ENCODE data around the gene MRPL30.
"Not testable (repeated sequence)": the region's sequence is repeated elsewhere in the genome, so short reads cannot be mapped to it uniquely, and the experiment has no call there.

Gene MRPL30

DNA sequence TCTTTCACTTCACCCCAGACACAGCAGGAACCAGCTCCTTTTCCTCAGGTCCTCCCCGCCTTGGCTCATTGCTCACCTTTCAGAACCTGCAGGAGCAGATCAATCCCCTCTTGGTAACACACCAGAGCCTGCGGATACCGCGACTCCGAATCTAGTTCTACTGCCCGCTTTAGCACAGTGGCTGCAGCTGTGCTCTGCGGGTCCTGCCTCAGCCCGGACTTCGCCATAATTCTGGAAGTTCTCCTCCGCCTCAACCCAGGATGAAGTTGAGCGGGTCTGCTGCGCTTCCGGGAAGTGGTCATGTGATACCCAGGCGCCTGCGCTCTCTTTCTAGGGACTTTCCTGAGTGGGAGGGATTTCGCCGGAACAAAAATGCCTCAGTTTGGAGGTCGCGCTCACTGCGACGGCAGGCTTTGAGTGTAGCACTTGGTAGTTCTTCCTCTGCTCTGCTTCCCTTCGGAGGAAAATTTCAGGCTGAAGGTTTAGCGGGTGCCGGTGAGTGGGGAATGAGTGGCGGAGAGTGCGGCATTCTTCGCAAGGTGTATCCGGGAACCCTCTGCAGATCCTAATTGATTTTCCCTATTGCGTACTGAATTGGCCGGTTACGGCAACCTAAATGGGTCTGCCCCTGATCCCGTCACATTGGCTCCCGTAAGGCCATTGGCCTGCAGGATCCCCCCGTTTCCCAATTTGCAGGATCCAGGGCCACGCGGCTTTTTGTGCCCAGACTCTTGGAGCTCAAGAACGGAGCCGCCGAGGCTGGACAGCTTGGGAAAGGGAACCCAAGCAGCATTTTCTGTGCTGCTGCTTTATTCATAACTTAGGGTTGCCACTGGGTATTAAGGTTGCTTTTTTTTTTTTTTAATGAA lies at the start of gene MRPL30, which contains the start of gene MITD1:
TSS of gene MRPL30 (plus strand) at position 430 of the 869 bp plus-strand sequence. CDS start 5,020 bp downstream, outside the sequence.
TSS of gene MITD1 (minus strand) at position 304 of the 869 bp plus-strand sequence. CDS start at position 227, 77 bp downstream.
- peak; percentile 63 to 81 (median 74) for DNase-seq (ENCODE audit: low read depth in 4 of 4, low spot score in 1 of 4)

DNA sequence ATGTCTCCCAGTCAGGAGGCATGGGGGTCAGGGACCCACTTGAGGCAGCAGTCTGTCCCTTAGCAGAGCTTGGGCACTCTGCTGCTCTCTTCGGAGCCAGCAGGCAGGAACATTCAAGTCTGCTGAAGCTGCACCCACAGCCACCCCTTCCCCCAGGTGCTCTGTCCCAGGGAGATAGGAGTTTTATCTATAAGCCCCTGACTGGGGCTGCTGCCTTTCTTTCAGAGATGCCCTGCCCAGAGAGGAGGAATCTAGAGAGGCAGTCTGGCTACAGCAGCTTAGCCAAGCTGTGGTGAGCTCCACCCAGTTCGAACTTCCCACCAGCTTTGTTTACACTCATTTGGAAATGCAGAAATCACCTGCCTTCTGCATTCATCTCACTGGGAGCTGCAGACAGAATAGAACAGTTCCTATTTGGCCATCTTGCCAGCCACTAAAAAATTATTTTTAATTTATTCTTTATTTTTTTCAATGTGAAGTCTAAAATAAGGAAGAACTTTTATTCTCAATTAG lies 45.9 kb upstream of the MRPL30 start:
- DNase-seq (ENCODE audit: low read depth in 4 of 4, low spot score in 1 of 4), result not testable (repeated sequence)

DNA sequence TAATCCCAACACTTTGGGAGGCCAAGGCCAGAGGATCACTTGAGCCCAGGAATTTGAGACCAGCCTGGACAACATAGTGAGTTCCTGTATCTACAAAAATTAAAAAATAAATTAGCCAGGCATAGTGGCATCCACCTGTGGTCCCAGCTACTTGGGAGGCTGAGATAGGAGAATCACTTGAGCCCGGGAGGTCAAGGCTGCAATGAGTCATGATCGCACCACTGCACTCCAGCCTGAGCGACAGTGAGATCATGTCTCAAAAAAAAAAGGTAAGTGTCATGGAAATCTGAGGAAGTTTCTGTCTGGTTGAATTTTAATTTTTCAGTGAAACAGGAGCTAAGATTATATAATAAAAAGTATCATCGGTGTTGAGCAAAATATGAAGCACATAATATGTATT lies 42.0 kb upstream of the MRPL30 start:
- DNase-seq (ENCODE audit: low read depth in 4 of 4, low spot score in 1 of 4), result no peak

DNA sequence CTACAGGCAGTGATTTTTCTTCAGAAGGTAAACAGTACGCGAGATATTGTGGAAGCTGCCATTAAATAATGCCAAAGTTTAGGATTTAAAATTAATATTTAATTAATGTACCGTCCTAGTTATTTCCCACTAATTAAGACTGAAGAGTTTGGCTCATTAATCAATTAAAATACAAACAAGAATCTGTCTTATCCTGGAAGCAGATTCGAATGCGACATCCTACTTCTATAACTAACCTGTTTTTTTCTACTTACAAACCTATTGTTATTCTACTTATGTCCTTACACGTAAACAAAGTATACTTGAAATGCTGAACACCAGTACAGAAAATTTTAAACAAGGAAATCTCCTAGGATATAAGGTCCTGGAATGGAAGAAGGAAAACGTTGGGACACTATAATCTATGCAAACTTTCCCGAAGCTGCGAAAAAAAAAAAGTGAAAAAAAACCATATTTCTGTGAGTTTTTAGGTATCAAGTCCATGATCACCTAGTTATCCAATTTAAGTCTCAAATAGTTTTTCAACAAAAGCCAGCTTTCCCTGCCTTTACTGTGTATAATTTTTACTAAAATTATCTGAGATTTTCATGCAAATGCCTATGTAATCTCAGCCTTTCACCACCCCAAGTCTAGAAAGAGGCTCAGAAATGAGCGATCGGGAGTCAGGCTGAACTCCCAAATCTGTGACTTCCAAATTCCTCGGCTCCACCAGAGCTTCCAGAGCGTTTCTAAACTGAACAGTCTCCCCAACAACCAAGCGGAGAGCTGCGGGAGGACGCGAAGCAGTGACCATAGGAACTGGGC lies 40.7 kb upstream of the MRPL30 start:
- no peak for DNase-seq (ENCODE audit: low read depth in 4 of 4, low spot score in 1 of 4)

DNA sequence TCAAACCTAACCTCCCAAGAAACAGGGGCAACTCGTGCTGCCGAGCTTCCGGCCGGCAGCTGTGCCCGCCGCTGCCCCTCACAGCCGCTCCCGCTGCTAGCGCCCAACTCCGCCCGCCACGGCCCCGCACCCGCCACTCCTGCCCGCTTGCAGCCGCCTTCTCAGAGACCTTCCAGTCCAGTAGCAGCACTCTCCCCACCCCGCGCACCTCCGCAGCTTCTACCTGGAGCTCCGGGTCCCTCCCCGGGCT lies 40.2 kb upstream of the MRPL30 start:
- no peak for DNase-seq (ENCODE audit: low read depth in 4 of 4, low spot score in 1 of 4)

DNA sequence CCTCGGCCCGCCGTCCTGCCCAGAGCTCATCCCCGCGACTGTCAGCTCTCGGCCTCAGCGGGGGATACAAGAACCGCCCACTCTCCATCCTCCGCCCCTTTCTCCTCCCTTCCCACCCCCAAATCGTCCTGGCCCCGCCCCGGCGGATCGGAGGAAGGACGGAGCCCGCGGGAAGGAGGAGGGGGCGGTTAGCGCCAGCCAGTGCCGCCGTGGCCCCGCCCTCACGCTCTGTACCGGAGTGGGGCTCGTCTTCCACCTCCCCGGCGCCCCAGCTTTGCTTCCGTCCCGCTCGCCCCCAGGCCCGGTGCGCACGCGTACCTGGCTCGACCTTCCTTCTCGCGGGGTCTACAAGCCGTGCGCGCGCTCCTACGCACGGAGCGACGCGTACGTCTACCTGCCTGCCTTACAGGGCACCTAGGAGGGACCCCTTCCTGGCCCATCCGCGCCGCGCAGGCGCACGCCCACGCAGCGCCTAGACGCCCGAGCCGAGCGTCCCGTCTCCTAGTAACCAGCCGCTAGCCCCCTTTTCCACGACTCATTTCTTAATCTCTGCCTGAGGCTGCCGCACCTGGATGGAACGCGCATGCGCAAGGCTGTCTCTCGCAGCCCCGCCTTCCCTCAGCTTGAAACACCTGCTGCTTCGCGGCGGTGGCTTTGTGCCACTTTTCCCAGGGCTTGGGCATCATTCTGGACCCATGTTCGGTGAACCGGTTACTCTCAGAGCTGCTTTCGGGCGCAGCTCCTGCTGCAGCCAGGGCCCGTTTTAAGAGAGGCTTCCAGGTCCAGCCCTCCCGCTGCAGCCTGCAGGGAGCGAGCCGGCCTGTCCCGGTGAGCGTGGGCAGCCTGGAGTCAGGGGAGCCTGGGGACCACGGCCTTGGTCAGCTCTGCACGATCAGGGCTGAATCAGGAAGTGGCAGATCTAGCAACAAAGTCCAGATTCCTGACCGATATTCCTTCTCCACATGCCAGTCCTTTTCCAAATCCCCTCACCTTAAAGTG lies 39.6 kb upstream of the MRPL30 start, which contains the start of gene C2orf15:
TSS of gene C2orf15 (plus strand) at position 598 of the 999 bp plus-strand sequence. CDS start 8,852 bp downstream, outside the sequence.
- DNase-seq (ENCODE audit: low read depth in 4 of 4, low spot score in 1 of 4), result peak; percentile 92 to 97 (median 95)

DNA sequence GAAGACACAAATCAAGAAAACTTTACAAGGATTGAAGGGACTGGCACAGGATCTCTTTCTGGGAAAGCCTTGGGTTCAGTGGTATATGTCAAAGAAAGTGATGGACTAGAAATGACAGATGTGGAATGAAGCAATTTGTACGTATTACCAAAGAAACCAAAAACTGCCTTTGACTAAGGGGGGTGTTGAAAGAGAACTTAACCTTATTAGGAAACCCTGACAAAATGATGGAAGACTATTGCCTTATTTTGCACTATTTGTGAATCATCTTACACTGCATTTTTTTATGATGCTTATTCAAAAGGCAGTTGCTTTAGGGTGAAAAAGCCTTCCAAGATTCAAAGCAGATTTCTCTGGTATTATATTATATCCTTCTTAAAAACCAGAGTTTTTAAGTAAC lies 30.3 kb upstream of the MRPL30 start:
- no peak for DNase-seq (ENCODE audit: low read depth in 4 of 4, low spot score in 1 of 4)

DNA sequence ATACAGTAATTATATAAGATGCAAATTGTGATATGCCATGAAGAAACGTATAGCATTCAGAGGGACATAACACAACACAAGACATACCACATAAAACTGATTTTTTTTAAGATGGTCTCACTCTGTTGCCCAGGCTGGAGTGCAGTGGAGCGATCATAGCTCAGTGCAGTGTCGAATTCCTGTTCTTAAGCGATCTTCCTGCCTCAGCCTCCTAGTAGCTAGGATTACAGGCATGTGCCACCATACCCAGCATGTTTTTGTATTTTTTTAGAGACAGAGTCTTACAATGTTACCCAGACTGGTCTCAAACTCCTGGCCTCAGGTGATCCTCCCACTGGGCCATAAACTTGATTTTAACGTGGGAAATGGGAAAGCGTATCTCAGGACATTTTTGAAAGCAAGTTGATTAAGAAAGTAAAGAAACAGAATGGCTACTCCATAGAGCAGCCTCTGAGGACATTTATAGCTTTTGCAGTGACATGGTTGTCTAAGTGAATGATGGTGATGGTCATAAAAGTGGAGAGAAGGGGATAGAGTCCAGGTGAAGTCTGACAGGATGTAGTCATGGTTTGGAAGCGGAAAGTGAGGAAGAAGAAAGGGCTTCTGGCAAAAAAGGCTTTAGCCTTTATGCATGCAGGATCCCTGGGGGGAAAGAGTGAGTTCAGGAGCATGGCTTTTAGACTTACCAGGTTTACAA lies 28.6 kb upstream of the MRPL30 start:
- DNase-seq (ENCODE audit: low read depth in 4 of 4, low spot score in 1 of 4), result no peak

DNA sequence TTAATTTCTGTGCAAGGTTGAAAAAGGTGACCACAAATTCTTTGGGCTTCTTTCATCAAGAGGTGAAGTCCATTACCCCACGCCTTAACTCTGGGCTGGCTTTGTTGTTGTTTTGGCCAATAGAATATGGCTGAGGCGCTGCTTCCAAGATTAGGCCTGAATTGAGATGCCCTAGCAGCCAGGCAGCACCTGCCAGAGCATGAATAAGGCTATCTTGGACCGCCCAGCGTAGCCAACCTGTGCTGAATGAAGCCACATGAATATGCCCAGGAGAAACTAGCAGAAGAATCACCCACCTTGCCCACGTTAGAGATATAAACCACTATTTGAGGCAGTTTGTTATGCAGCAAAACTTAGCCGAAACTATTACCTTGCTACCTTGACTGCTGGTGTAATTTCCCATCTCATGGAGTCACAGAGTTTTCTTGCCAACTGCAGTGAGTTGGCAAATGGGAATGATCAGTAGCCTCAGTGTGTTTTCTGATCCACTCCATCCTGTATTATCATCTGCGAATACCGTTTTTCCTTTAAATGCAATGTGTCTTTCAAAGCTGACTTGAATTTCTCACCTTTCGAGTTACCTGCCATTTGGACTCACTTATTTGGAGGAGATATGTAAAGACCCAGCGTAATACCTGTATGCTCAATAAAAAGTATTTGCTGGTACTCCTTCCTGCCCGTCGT lies 26.9 kb upstream of the MRPL30 start:
- DNase-seq (ENCODE audit: low read depth in 4 of 4, low spot score in 1 of 4), result no peak

DNA sequence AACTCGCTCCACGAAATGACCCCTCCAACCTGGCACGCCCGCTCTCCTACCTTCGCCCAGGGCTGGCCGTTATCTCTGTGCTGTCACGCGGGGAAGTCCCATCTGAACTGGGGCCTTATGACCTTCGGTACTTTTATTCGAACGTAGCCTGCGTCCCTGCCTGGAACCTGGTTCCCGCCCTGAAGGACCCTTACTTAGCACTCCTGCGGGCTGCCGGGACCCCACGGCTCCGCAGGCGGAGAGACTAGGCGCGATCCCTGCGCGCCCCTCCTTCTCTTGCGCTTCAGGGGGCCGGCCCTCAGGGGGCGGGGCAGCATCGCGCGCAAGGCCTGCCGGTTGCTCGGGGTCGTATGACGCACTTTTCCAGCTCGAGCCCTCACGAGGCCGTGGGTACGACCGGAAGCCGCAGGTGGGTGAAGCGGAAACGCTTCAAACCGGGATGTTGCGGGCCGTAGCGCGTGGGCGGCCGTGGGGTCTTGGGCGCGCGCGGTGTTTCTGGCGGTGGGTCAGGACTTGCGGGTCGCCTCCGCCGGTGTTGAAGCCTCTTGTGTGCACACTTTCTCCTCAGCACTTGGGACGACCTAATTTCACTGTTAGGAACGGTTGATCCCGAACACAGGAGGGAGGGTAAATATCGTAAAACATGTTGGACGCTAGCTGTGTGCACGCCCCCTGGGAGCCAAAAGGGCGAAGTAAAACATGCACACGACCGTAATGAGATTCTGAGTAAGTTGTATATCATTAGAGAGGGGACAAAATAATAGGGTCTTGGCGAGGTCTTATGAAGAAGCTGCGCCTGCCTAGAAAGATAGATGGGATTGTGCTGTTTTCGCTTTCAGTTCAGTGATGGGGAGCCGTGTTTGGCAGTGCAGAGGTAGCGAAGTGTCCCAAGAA lies 26.1 kb upstream of the MRPL30 start, which contains the start of the genes LIPT1 and TSGA10:
TSS of gene LIPT1 (plus strand) at position 325 of the 894 bp plus-strand sequence. CDS start 6,991 bp downstream, outside the sequence.
TSS of gene TSGA10 (minus strand) at position 300 of the 894 bp plus-strand sequence. CDS start 45,503 bp downstream, outside the sequence.
- peak; percentile 75 to 89 (median 85) for DNase-seq (ENCODE audit: low read depth in 4 of 4, low spot score in 1 of 4)

DNA sequence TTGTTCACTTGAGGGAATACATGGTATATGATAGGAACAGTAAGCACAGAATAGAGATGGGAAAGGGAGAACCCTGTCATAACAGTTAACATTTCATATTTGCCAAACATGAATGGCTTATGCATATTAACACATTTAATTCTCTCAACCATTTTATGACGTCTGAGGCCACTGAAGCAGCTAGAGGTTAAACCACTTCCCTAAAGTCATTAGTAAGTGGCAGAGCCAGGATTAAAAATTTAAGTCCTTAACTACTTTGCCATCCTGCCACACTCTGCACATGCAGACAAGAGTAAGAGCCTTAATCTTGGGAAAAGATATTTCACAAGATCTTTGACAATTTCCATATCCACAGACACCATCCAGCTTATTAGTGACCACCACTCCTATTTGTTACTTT lies 24.1 kb upstream of the MRPL30 start:
- no peak for DNase-seq (ENCODE audit: low read depth in 4 of 4, low spot score in 1 of 4)

DNA sequence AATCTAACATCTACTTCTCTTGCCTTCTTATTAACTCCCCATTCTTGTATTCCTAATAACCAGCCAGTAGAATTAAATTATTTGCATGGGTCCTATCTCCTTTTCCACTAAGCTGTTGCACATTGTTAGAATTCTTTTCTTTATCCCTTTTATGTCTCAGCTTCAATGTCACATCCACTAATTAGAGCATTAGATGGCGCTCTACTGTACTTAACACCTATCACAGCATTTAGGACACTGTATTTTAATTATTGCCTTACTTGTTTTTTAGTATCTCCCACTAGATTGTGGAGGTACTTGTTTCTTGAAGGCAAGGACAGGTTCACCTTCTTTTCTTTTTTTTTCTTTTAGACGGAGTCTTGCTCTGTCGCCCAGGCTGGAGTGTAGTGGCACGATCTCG lies 22.4 kb upstream of the MRPL30 start:
- no peak for DNase-seq (ENCODE audit: low read depth in 4 of 4, low spot score in 1 of 4)

DNA sequence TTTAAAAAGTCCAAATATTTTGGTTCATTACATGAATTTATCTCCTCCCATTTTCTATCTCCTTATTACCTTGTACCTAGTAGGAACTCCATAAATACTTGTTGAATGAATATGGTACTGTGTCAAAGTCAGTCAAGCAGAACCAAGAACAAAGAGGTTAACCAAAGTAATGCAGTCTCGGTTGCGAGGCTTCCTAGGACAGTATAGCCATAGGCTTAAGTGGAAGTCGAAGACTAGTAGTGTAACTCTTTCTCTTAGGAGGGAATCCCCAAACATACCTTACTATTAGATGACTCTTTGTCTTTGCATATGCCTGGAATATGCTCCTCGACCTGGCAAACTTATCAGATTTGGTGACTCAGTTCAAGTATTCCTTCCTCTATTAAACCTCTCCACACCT lies 21.4 kb upstream of the MRPL30 start:
- no peak for DNase-seq (ENCODE audit: low read depth in 4 of 4, low spot score in 1 of 4)

DNA sequence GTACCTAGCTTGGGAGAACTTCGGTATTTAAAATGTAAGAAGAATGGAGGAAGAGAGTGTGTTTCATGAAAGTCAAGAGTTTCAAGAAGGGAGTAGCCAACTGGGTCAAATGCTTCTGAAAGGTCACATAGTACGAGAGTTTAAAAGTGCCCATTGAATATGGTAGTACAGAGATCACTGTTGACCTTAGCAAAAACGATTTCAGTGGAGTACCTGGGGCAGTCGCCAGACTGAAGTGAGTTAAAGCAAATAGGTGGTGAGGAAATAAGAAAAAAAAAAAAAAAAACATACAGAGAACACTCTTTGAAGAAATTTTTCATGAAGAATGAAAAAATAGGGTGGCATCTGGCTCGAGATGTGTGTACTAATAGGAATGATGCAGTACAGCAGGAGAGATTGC lies 14.8 kb upstream of the MRPL30 start:
- no peak for DNase-seq (ENCODE audit: low read depth in 4 of 4, low spot score in 1 of 4)

DNA sequence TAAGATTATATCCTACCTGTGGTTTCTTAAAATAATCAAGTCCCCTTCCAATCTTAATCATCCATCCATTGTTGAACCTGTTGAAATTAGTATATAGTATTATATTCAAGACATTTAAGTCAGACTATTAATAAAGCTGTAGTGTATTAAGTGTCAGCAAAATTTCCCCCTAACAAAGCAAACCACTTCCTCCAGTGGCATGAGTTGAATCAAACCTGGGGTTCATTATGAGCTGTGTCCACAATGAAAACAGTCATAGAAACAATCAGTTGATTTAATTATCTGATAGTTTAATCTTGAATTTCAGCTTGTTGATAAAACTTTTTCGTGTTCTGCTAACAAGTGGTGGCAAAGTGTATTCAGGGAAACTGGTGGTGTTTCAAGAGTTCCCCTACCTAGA lies 11.4 kb upstream of the MRPL30 start:
- DNase-seq (ENCODE audit: low read depth in 4 of 4, low spot score in 1 of 4), result no peak

DNA sequence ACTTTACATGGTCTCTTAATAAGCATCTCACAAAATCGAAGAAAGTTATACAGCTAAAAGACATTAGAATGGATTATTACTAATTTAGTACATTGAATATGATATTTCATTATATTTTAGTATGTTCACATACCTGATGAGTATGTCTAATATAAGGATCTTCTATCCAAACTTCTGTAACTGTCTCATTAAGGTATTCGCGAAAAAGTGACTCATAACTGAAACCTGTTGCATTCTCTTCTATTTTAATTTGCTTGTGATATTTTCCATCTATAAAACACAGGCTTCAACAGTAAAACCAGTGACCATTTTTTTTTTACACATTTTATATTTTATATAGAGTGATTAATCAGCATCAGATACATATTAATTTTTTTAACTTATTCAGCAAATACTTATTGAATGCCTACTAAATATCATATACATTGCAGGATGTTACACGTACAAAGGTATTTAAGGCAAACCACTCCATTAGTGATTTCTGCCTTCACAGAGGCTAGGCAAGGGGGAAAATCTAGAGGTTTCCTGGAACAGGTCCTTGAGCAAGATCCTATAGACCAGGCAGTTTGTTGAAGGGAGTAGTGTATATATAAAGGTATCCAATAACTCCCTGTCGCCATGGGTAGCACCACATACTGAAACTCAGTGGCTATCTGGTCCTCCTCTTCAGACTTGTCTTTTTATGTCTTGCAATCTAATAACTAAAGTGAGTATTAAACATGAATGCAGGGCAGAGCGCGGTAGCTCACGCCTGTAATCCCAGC lies 9.4 kb upstream of the MRPL30 start:
- DNase-seq (ENCODE audit: low read depth in 4 of 4, low spot score in 1 of 4), result no peak

DNA sequence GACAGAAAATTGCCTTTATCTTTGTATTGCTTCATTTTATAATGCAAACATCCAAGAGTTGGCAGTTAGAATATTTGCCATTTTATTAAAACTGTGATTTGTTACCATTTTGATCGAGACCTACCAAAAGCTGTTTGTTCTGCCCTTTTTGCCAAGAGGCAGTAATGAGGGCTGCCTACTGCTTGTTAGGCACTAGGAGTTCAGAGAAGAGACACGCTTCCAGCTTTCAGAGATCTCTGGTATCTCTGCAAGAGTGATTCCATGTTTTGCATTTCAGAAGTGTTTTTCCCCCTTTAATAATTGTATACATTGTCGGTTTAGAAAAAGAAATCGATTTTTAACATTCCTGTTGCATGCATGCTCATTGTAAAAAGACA lies 628 bp downstream of the MRPL30 start:
- DNase-seq (ENCODE audit: low read depth in 4 of 4, low spot score in 1 of 4), result no peak

DNA sequence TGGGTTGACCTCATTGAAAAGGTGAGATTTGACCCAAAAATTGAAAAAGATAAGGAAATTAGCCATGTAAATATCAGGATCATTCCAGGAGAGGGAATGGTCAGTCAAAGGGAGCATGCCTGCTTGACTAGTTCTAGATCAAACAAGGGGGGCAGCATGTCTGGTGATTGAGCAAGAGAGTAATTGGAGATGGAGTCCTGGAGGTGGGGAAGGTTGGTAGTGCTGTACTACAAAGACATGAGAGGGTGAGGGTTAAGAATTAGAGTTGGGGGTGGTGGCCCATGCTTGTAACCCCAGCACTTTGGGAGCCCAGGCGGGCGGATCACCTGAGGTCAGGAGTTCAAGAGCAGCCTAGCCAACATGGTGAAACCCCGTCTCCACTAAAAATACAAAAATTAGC lies 2.0 kb downstream of the MRPL30 start:
- DNase-seq (ENCODE audit: low read depth in 4 of 4, low spot score in 1 of 4), result no peak
